Testis (tissue), 3 donors: ENCODE data around the gene SMIM35. TPM values are rescaled to one million over a fixed set of nuclear protein-coding genes. Genes with fewer than 3 reads are reported as not detected.
A peak's percentile ranks its signal among the peaks of the same experiment; 100 is the strongest.

Experiments used
- DNase-seq: peaks from one replicate; pipeline ENCODE4 v3.0.0-alpha.2; 2019
- H3K27ac ChIP-seq, 2 donors: fragments of 200-600 bp; sonication (generic); one replicate each; pipeline ENCODE4 v1.5.1; 2019
- H3K27me3 ChIP-seq: fragments of 200-600 bp; sonication (generic); one replicate; pipeline ENCODE4 v1.5.1; 2019
- H3K36me3 ChIP-seq: fragments of 200-600 bp; sonication (generic); one replicate; pipeline ENCODE4 v1.5.1; 2017; ENCODE audit warnings: low read depth; ENCODE audit errors: missing control alignments
- H3K4me1 ChIP-seq: fragments of 200-600 bp; sonication (generic); one replicate; pipeline ENCODE4 v1.5.1; 2019
- H3K4me3 ChIP-seq, 2 donors: fragments of 200-600 bp; sonication (generic); one replicate each; pipeline ENCODE4 v1.5.1; 2017 to 2019
- H3K9me3 ChIP-seq: fragments of 200-600 bp; sonication (generic); one replicate; pipeline ENCODE4 v1.5.1; 2017
- CTCF ChIP-seq, 3 experiments: fragments of 450-650 bp in 2 of 3; fragments of 200-600 bp in 1 of 3; sonication (generic) in 1 of 3; IDR thresholded peaks; one replicate each; pipeline ENCODE4 v1.5.1; 2016 to 2019; ENCODE audit warnings: antibody characterized with exemption in 3 of 3, mild to moderate bottlenecking in 2 of 3, moderate library complexity in 1 of 3
- POLR2A ChIP-seq: fragments of 450-650 bp; IDR thresholded peaks from one replicate; pipeline ENCODE4 v1.6.1; 2017; ENCODE audit warnings: antibody characterized with exemption, mild to moderate bottlenecking, moderate library complexity
- WGBS, 2 donors: methylation state at CpG; one replicate each; pipeline ENCODE4 v1.1.5; 2018; 5-methylcytosine and 5-hydroxymethylcytosine counted together
- intact Hi-C: fragments of 100-400 bp; cut with DNase I; formaldehyde crosslinking; loops from one replicate; pipeline ENCODE4 v1.15.1; 2023; ENCODE audit warnings: low total_unique reads
- polyA plus RNA-seq: library from polyadenylated mRNA; stranded (reverse); fragments of 350-450 nt; fragmentation: Illumina TruSeq; extraction: RNeasy Lipid Tissue Mini Kit (QIAGEN cat#74804); gene quantifications from one replicate; pipeline ENCODE4 v1.2.3, GENCODE V29; 2014; ENCODE audit warnings: low read depth, low replicate concordance; ENCODE audit not compliant: insufficient read depth
- total RNA-seq, 2 donors: library from RNA; depleted of rRNA; stranded (reverse); fragments of >200 nt; gene quantifications; one replicate each; pipeline ENCODE4 v1.2.3, GENCODE V29; 2016

The SMIM35 gene
- total and polyA plus RNA-seq, 3 donors from 2014 or later, result 0.17 to 0.19 TPM; not detected in 1

- WGBS, 2 donors, result 88 to 95% methylated on average over 11 of the region's 11 CpGs
- no peak for TF ChIP-seq POLR2A
- no peak for TF ChIP-seq CTCF (IDR thresholded peaks at IDR 0.05)
- H3K36me3 ChIP-seq, result no peaks in the 10 kb centered on the region
Measured at GRCh38 chr11:117995472-117995871, 91.3 kb downstream of the SMIM35 start.

GRCh38 chr11:117993988-117994745, 92.6 kb downstream of the SMIM35 start:
- 70% methylated on average over 9 of the region's 9 CpGs for WGBS, 2 donors
- TF ChIP-seq POLR2A (no peak), CTCF (IDR thresholded peaks at IDR 0.05) (no peak)
- H3K4me3 ChIP-seq, result no peak overlapping the region
- no peak overlapping the region for H3K27ac ChIP-seq
- no peaks in the 10 kb centered on the region for H3K27me3 ChIP-seq
- intact Hi-C loops, result no loop called here
- no peaks in the 10 kb centered on the region for H3K36me3 ChIP-seq
- H3K4me1 ChIP-seq, result no peaks in the 10 kb centered on the region
- peak; percentile 43 for DNase-seq
- no peaks in the 10 kb centered on the region for H3K9me3 ChIP-seq

More at GRCh38 chr11:117995472-117995871, 91.3 kb downstream of the SMIM35 start:
- no peak for DNase-seq
- H3K9me3 ChIP-seq, result no peaks in the 10 kb centered on the region
- no peaks in the 10 kb centered on the region for H3K27me3 ChIP-seq
- intact Hi-C loops, result no loop called here
- no peak overlapping the region for H3K4me3 ChIP-seq
- no peak overlapping the region for H3K27ac ChIP-seq
- no peaks in the 10 kb centered on the region for H3K4me1 ChIP-seq

GRCh38 chr11:117992620-117993019, 94.1 kb downstream of the SMIM35 start:
- Histone ChIP-seq H3K36me3 (no peaks in the 10 kb centered on the region), H3K27me3 (no peaks in the 10 kb centered on the region), H3K9me3 (no peaks in the 10 kb centered on the region), H3K27ac (no peak overlapping the region), H3K4me3 (no peak overlapping the region), H3K4me1 (no peaks in the 10 kb centered on the region)
- TF ChIP-seq POLR2A, result no peak
- TF ChIP-seq CTCF (IDR thresholded peaks at IDR 0.05), result no peak
- 95 to 99% methylated on average over 2 of the region's 2 CpGs for WGBS, 2 donors
- intact Hi-C loops, result no loop called here
- no peak for DNase-seq

- intact Hi-C loops, result no loop called here
- H3K27me3 ChIP-seq, result no peaks in the 10 kb centered on the region
- WGBS, 2 donors, result 93 to 95% methylated on average over 4 of the region's 4 CpGs
- H3K36me3 ChIP-seq, result no peaks in the 10 kb centered on the region
- no peak overlapping the region for H3K4me3 ChIP-seq
- H3K27ac ChIP-seq, result no peak overlapping the region
- DNase-seq, result no peak
- H3K4me1 ChIP-seq, result no peaks in the 10 kb centered on the region
- no peaks in the 10 kb centered on the region for H3K9me3 ChIP-seq
- no peak for TF ChIP-seq POLR2A
- no peak for TF ChIP-seq CTCF (IDR thresholded peaks at IDR 0.05)
Measured at GRCh38 chr11:117992136-117992535, 94.6 kb downstream of the SMIM35 start.
